Mucosa of descending colon (tissue), 3 donors: ENCODE results near the gene ITGA1. TPM values are rescaled to one million over a fixed set of nuclear protein-coding genes. Genes with fewer than 3 reads are reported as not detected.
A peak's percentile ranks its signal among the peaks of the same experiment; 100 is the strongest.

Experiments
- ATAC-seq: fragments of 200-7000 bp; cut with Tn5 transposase; one replicate; pipeline ENCODE4 v1.9.1; 2020; ENCODE audit warnings: mild to moderate bottlenecking, moderate library complexity
- DNase-seq, 3 donors: peaks; one replicate each; pipeline ENCODE4 v3.0.0-alpha.2; 2020
- H3K36me3 ChIP-seq: fragments of 200-600 bp; one replicate; pipeline ENCODE4 v1.8.0; 2021; ENCODE audit warnings: low read depth, mild to moderate bottlenecking
- H3K4me1 ChIP-seq: fragments of 200-600 bp; one replicate; pipeline ENCODE4 v1.8.0; 2021; ENCODE audit warnings: low read depth, mild to moderate bottlenecking
- H3K4me3 ChIP-seq: fragments of 200-600 bp; one replicate; pipeline ENCODE4 v1.8.0; 2021; ENCODE audit warnings: mild to moderate bottlenecking
- H3K9me3 ChIP-seq: fragments of 200-600 bp; one replicate; pipeline ENCODE4 v1.8.0; 2021; ENCODE audit warnings: mild to moderate bottlenecking
- intact Hi-C, 2 donors: fragments of 100-400 bp; cut with DNase I in 1 of 2; cut with micrococcal nuclease in 1 of 2; formaldehyde crosslinking; loops; one replicate each; pipeline versions ENCODE4 v1.11.0 to v1.11.1; 2022; cut with DNase I, micrococcal nuclease
- total RNA-seq, 3 donors: library from RNA; stranded (reverse); fragmentation: NEBNext Ultra II Directional in 2 of 3; extraction: Animal tissue kit (Norgen Biotek cat#: 25700) in 2 of 3; gene quantifications; one replicate each; pipeline versions ENCODE4 v1.2.1 to v1.2.4, GENCODE V29; 2021 to 2023
- TF ChIP-seq, protein P1 (sequence below): fragments of 200-600 bp; IDR thresholded peaks from one replicate; pipeline ENCODE4 v1.8.0; 2022; ENCODE audit warnings: antibody characterized with exemption, mild to moderate bottlenecking
- donor health status: DM: no; HTN: no; CAD: no; lungs with moderate emphysema.
- donor health status: DM: no; HTN: no; CAD: no.
- donor health status: DM: no; HTN: yes; CAD: no.

Gene ITGA1
- total RNA-seq, 3 donors from 2014 or later = 18.7 to 207 (median 42.0) TPM

DNA sequence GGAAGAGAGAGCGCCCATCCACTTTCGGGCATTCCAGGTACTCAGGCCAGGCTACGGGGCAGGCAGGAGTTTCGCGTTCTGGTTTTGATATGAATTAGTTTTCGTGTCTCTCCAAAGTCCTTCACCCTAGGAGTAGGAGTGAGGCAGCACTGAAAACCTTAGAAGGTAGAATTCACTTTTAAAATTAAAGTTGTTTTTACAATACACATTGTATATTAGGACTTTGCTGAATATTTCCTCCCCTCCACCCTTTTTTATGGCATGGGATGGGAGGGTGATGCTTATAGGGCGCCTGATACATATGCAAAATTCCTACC is 747 bp downstream of the ITGA1 start:
- intact Hi-C loops = loop anchor here in 1 of 2 donors (10.0 kb wide), 1 partner anchor 126 kb away; no protein-coding TSS in a partner anchor
- H3K4me1 ChIP-seq = peaks cover 8% of the 10 kb centered on the region
- peak overlapping the region; percentile 41 for H3K4me3 ChIP-seq
- no peak for DNase-seq
- TF ChIP-seq, protein P1, sequence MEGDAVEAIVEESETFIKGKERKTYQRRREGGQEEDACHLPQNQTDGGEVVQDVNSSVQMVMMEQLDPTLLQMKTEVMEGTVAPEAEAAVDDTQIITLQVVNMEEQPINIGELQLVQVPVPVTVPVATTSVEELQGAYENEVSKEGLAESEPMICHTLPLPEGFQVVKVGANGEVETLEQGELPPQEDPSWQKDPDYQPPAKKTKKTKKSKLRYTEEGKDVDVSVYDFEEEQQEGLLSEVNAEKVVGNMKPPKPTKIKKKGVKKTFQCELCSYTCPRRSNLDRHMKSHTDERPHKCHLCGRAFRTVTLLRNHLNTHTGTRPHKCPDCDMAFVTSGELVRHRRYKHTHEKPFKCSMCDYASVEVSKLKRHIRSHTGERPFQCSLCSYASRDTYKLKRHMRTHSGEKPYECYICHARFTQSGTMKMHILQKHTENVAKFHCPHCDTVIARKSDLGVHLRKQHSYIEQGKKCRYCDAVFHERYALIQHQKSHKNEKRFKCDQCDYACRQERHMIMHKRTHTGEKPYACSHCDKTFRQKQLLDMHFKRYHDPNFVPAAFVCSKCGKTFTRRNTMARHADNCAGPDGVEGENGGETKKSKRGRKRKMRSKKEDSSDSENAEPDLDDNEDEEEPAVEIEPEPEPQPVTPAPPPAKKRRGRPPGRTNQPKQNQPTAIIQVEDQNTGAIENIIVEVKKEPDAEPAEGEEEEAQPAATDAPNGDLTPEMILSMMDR = no peak
- ATAC-seq = peak; percentile 52
- no peaks in the 10 kb centered on the region for H3K36me3 ChIP-seq
- no peaks in the 10 kb centered on the region for H3K9me3 ChIP-seq

- Histone ChIP-seq H3K4me3 (peak overlapping the region; percentile 14), H3K36me3 (no peaks in the 10 kb centered on the region), H3K4me1 (peaks cover 14% of the 10 kb centered on the region), H3K9me3 (no peaks in the 10 kb centered on the region)
- DNase-seq = no peak
- intact Hi-C loops = loop anchor here in 1 of 2 donors (10.0 kb wide), 1 partner anchor 125 kb away; no protein-coding TSS in a partner anchor
- no peak for ATAC-seq
- TF ChIP-seq, protein P1 = no peak
These were observed 1.7 kb downstream of the ITGA1 start for GRCh38 chr5:52789378-52789777.

GRCh38 chr5:52789851-52790250 is 2.1 kb downstream of the ITGA1 start:
- no peak for DNase-seq
- intact Hi-C loops = loop anchor here in 1 of 2 donors (10.0 kb wide), 2 partner anchors 105 to 125 kb away; no protein-coding TSS in a partner anchor
- H3K36me3 ChIP-seq = no peaks in the 10 kb centered on the region
- ATAC-seq = no peak
- H3K4me1 ChIP-seq = peaks cover 14% of the 10 kb centered on the region
- TF ChIP-seq, protein P1 = no peak
- H3K9me3 ChIP-seq = no peaks in the 10 kb centered on the region
- peak overlapping the region; percentile 14 for H3K4me3 ChIP-seq

DNA sequence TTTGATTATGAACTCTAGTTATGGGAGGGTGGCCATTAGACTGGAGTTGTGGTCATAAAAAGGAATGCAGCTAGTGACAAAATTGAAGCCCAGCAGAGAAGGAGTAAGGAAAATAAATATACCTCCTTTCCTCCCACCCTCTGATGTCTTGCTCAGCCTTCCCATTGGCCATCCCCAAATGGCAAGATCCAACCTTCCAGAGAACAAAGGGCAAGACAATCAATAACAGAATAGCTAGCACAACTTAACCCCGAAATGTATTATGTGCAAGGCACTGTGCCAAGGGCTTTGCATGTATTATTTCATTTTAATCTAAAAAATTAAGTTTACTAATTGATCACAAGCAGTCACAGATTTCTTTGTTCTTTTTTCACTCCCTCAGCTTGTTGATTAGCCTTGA is 3.6 kb downstream of the ITGA1 start:
- ATAC-seq (no peak), DNase-seq (no peak)
- Histone ChIP-seq H3K4me1 (peaks cover 14% of the 10 kb centered on the region), H3K9me3 (no peaks in the 10 kb centered on the region), H3K36me3 (no peaks in the 10 kb centered on the region), H3K4me3 (no peak overlapping the region)
- intact Hi-C loops = loop anchor here in 1 of 2 donors (10.0 kb wide), 1 partner anchor 103 kb away; no protein-coding TSS in a partner anchor
- TF ChIP-seq, protein P1 = no peak

GRCh38 chr5:52794519-52794918 is 6.8 kb downstream of the ITGA1 start:
- DNase-seq = no peak
- no peak overlapping the region for H3K4me3 ChIP-seq
- H3K4me1 ChIP-seq = peaks cover 16% of the 10 kb centered on the region
- ATAC-seq = no peak
- H3K36me3 ChIP-seq = no peaks in the 10 kb centered on the region
- intact Hi-C loops = loop anchor here in 1 of 2 donors (10.0 kb wide), 1 partner anchor 100 kb away; no protein-coding TSS in a partner anchor
- H3K9me3 ChIP-seq = no peaks in the 10 kb centered on the region
- TF ChIP-seq, protein P1 = no peak

DNA sequence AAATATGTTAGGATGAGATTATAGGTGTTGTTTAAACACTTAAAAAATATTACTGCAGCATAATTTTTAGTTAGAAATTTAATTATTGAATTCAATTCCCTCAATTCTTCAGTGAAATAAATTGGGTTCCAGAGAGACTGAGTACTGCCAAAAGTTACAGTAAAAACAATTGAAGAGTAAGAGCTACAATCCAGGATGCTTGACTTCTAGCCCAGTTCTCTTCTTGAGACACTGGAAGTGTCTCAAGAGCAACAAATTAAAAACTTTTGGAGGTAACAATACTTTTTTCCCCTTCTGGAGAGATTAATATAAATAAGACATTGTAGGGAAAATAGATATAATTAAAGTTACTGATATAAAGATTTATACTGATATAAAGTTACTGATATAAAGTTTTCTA is 8.3 kb downstream of the ITGA1 start:
- DNase-seq (no peak), ATAC-seq (no peak)
- Histone ChIP-seq H3K4me1 (peaks cover 20% of the 10 kb centered on the region), H3K4me3 (no peak overlapping the region), H3K9me3 (no peaks in the 10 kb centered on the region), H3K36me3 (no peaks in the 10 kb centered on the region)
- intact Hi-C loops = loop anchor here in 1 of 2 donors (10.0 kb wide), 1 partner anchor 99 kb away; no protein-coding TSS in a partner anchor
- TF ChIP-seq, protein P1 = no peak
